AG10803 (cell line): ENCODE results near the gene SLC9A9.
"Not testable (repeated sequence)": the region's sequence is repeated elsewhere in the genome, so short reads cannot be mapped to it uniquely, and the experiment has no call there.

Source experiments
- DNase-seq: peaks from one replicate; pipeline ENCODE4 v3.0.0; 2010; ENCODE audit warnings: low read depth
- H3K4me3 ChIP-seq: 2 replicates; pipeline ENCODE4 v1.5.1; 2011; ENCODE audit warnings: mild to moderate bottlenecking, low read length, control low read depth
- CTCF ChIP-seq: conservative IDR thresholded peaks from 2 replicates; pipeline ENCODE4 v1.5.1; 2011; ENCODE audit warnings: mild to moderate bottlenecking, low read length, control low read depth, inconsistent platforms

The SLC9A9 gene

GRCh38 chr3:143525408-143525807, 322.9 kb downstream of the SLC9A9 start:
- no peak for TF ChIP-seq CTCF
- H3K4me3 ChIP-seq = no peak overlapping the region
- peak; percentile 55 for DNase-seq

- no peak for DNase-seq
- H3K4me3 ChIP-seq = no peak overlapping the region
- no peak for TF ChIP-seq CTCF
Measured at GRCh38 chr3:143521803-143522202, 326.5 kb downstream of the SLC9A9 start.

- peak; percentile 52 for DNase-seq
- not testable (repeated sequence) for H3K4me3 ChIP-seq
Measured at GRCh38 chr3:143517131-143517530, 331.1 kb downstream of the SLC9A9 start.

- no peak for TF ChIP-seq CTCF
- no peak for DNase-seq
- no peak overlapping the region for H3K4me3 ChIP-seq
Measured at GRCh38 chr3:143514874-143515273, 333.4 kb downstream of the SLC9A9 start.

GRCh38 chr3:143514109-143514508, 334.2 kb downstream of the SLC9A9 start:
- DNase-seq = no peak
- no peak overlapping the region for H3K4me3 ChIP-seq
- TF ChIP-seq CTCF = no peak

GRCh38 chr3:143511174-143511879, 336.9 kb downstream of the SLC9A9 start:
- DNase-seq = no peak
- TF ChIP-seq CTCF = no peak
- no peak overlapping the region for H3K4me3 ChIP-seq

GRCh38 chr3:143510601-143511000, 337.7 kb downstream of the SLC9A9 start:
- H3K4me3 ChIP-seq = no peak overlapping the region
- no peak for DNase-seq
- no peak for TF ChIP-seq CTCF
